Raji (cell line): ENCODE data around the gene ECE2.

Source experiments
- POLR2A ChIP-seq: IDR thresholded peaks from 2 replicates; pipeline ENCODE4 v1.6.1; 2011; ENCODE audit warnings: low read depth, low read length, control low read depth; ENCODE audit not compliant: insufficient read depth

Gene ECE2

DNA sequence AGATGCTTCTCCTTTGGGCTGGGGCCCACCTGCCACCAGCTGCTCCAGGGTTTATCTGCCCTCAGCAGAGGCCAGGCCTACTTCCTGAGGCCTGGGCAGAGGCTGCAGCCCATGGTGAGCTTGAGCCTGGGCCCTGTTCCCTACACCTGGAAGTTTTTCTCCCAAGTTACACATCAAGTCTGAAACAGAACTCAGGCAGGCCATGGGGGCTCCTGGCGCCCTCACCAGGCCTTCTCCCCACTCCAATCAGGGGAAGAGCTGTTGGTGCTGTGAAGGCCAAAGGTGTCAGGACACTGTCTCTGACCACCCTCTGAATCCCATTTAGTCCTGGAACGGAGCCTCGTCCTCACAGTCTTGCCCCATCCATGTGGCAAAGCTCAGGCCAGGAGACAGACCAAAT lies 39.2 kb upstream of the ECE2 start:
- no peak for TF ChIP-seq POLR2A

DNA sequence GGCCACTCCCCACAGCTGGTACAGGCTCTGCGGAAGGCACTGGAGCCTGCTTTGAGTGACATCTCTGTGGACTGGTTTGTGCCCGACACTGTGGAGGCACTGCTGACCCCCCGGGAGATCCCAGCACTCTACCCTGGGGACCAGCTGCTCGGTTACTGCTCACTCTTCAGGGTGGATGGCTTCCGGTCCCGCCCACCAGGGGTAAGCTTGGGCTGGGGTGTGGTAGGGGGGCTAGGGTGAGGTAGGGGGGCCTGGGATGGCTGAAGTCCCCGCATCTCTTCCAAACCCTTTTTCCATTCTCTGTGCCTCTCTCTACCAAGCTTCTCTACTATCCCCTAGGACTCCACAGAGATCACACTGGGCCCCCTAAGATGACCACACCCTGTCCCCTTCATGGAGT lies 38.6 kb upstream of the ECE2 start:
- no peak for TF ChIP-seq POLR2A

DNA sequence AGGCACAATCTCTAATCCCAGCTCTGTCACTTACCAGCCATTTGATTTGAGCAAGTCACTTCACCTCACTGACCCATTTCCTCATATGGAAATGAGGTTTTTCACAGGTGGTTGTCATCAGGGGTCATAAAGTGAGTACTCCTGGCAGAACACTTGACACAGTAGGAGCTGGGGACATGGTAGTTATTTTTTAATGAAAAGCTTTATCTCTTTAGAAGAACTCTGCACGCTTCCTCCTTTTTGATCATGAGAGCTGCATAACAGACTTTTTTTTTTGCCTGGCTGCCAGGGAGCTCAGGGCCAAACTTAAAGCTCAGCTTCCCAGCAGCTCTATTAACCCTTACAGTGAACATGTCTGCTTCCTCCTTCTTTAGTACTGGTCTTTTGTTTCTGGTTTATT lies 38.0 kb upstream of the ECE2 start:
- no peak for TF ChIP-seq POLR2A

DNA sequence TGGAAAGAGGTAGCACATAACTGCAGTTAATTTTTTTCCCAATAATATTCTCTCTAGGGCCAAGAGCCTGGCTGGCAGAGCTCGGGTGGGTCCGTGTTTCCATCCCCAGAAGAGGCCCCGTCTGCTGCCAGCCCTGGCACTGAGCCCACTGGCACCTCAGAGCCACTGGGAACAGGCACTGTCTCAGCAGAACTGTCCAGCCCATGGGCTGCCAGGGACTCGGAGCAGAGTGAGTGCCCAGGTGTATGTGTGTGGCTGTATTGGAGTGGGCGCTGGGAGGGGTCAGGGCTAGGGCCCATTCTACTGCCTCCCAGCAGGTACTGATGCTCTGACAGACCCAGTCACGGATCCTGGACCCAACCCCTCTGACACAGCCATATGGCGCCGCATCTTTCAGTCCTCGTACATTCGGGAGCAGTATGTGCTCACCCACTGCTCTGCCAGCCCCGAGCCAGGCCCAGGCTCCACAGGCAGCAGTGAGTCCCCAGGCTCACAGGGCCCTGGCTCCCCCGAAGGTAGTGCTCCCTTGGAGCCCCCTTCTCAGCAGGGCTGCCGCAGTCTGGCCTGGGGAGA lies 37.5 kb upstream of the ECE2 start:
- no peak for TF ChIP-seq POLR2A

DNA sequence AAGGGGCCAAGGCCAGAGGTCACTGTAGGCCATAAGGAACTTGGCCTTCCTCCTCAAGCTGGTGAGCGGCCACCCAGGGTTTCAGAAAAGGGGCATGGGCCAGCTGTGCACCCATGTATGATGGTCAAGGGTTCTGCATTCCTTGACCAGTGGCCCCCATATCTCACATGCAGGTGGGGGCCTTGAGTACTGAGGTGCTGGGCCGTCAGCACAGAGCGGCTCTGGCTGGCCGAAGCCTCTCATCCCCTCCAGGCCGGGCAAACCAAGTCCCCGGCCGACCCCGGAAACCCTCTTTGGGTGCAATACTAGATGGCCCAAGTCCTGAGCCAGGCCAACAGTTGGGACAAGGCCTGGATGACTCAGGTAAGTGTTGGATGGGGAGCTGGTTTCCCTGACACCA lies 36.6 kb upstream of the ECE2 start:
- TF ChIP-seq POLR2A, result no peak

DNA sequence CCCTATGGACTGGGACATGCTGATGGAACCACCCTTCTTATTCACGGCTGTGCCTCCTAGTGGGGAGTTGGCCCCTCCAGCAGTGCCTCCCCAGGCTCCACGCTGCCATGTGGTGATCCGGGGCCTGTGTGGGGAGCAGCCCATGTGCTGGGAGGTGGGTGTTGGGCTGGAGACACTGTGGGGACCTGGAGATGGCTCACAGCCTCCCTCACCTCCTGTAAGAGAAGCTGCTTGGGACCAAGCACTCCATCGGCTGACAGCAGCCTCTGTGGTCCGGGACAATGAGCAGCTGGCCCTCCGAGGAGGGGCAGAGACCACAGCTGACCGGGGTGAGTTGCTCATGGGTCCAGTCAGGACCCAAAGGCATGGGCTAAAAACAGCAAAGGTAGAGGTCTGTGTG lies 36.1 kb upstream of the ECE2 start:
- TF ChIP-seq POLR2A, result no peak

DNA sequence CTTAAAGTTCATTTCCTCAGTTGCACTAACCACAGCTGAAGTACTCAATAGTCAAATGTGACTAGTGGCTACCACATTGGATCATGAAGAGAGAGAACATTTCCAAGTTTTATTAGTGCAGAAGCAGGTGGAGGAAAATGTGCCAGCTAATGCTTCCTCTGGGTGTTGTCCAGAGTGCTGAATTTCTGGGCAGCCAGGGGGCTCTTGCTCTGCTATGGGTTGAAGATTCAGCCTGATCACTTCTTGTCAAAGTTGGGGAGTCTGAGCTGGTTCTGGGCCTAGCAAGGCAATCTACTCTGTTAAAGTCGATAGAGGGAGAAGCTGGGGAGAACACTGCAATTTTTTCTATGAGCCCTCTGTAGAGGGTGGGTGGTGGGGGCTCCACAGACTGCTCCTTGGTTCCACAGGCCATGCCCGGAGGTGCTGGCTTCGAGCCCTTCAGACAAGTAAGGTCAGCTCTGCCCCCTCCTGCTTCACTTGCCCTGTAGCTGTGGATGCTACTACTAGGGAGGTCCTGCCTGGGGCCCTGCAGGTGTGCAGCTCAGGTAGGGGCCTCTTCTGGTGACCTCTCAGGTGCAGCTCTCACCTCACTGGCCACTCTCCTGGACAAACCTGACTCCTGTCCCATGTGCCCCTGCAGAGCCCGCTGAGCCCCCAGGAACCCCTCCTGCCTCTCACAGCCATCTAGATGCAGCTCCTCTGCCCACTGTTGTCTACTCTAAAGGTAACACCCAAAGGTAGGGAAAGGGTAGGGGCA lies 35.3 kb upstream of the ECE2 start:
- TF ChIP-seq POLR2A, result no peak

DNA sequence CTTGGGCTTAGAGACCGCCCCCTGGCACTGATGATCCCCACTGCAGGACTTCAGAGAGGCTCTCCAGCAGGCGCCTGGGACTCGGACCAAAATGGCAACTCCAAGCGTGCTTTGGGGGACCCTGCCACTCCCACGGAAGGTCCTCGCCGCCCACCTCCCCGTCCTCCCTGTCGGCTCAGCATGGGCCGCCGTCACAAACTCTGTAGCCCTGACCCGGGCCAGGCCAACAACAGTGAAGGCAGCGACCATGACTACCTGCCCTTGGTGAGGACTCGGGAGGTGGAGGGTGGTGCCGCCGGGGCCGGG lies 34.7 kb upstream of the ECE2 start:
- no peak for TF ChIP-seq POLR2A

DNA sequence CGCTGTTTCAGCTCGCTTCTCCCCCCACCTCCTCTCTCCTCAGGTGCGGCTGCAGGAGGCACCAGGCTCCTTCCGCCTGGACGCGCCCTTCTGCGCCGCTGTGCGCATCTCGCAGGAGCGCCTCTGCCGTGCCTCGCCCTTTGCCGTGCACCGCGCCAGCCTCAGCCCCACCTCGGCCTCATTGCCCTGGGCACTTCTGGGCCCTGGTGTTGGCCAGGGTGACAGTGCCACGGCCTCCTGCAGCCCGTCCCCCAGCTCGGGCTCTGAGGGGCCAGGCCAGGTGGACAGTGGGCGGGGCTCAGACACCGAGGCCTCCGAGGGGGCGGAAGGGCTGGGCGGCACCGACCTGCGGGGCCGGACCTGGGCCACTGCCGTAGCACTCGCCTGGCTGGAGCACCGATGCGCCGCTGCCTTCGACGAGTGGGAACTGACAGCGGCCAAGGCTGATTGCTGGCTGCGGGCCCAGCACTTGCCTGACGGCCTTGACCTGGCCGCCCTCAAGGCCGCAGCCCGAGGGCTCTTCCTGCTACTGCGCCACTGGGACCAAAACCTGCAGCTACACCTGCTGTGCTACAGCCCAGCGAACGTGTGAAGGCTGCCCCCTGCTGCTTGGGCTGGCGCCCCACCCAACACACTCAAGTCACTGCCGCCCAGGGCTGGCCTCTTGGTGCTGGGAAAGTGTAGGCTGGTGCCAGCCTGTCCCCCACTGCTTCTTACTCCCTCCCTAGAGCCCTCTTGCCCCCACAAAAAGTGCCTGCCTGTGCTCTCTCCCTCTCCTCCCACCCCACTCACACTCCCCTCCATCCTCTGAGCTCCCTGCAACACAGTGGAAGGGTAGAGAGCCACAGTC lies 34.1 kb upstream of the ECE2 start:
- no peak for TF ChIP-seq POLR2A

DNA sequence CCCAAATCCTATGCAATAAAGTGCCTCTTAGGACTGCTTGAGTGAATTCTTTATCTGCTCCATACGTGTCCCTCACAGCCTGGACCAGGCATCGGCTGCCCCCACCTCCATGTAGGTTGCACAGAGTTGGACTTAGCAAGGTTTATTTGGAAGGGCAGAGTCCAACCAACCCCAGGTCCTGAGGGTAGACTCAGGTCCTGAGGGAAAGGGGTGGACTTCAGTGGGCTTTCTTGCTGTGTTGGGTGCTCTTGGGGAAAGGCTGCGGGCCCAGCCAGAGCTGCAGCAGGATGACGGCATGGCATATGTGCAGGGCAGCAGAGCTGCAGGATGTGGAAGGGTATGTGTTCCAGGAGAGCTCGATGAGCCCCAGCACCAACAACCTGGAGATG lies 33.5 kb upstream of the ECE2 start:
- no peak for TF ChIP-seq POLR2A

DNA sequence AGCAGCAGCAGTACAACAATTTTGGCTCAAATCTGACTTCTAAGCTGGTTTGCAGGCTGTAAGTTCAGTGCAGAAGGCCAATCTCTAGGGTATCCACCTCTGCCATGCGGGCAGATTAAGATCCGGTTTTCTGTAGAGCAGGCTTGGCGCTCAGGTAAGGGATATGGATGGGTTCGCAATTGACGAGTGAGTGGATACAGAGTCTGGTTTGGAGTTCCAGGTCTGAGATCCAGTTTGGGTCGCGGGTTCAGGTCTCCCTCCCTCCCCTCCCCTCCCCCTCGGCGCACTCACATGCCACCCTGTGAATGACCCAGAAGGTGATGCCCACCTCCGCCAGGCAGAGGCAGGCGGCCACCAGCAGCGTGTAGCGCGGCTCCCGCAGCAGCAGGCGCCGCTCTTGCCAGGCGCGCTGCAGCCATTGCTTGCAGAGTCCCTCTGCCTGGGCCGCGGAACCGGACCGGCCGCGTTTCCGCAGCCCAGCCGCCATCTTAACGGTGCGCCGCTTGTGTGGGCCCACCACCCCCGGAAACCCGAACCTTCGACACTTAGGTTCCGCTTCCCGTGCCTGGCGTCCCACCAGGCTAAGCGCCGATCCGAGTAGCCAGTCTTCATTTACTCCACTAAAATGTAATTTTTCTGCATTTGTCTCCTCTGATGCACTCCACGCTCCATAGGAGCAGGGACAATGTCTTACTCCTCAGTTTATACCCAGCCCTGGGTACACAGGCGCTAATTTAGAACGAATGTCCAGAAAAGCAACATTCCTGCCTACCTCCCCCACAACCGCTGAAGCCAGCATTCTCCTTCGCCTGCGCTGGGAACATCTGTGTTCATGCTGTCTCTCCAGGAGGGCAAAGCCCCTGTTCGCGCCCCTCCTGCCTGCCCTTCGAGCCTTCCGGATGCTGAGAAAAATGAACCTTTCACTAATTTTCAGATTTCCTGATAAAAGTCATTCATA lies 27.1 kb upstream of the ECE2 start, which contains the start of gene ALG3:
Gene ALG3, minus strand, starts transcription at position 509 of the 958 bp plus-strand sequence. Its CDS starts 22 bp downstream, at position 487.
- peak; percentile 96 for TF ChIP-seq POLR2A

DNA sequence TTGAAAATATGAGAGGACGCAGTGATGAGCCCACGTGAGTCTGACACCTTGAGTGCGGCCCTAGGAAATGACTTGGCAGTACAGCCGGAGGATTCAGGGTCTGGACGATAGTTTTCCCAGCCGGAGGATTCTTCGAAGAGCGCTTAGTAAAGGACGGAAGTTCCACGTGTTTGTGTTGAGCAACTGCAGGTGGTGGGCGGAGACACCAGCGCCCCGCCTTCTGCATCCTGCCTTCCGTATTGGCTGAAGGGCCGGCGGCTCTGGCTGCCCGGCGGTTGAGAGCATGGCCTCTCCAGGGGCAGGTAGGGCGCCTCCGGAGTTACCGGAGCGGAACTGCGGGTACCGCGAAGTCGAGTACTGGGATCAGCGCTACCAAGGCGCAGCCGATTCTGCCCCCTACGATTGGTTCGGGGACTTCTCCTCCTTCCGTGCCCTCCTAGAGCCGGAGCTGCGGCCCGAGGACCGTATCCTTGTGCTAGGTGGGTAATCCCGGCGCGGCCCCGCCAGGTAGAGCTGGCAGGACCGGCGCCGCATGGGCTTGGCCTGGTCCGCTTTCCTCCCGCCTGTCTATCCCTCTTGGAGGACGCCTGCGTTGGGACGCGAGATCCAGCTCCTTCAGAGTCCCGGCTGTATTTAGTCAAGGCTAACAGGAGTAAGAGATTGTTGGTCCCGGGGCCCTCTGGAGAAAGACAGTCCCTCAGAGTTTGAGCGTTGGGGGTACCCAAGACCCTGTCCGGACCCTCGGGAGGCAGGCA lies 26.2 kb upstream of the ECE2 start, which contains the start of gene EEF1AKMT4:
Gene EEF1AKMT4, plus strand, starts transcription at position 261 of the 755 bp plus-strand sequence. Its CDS starts 23 bp downstream, at position 284.
- TF ChIP-seq POLR2A, result peak; percentile 83

DNA sequence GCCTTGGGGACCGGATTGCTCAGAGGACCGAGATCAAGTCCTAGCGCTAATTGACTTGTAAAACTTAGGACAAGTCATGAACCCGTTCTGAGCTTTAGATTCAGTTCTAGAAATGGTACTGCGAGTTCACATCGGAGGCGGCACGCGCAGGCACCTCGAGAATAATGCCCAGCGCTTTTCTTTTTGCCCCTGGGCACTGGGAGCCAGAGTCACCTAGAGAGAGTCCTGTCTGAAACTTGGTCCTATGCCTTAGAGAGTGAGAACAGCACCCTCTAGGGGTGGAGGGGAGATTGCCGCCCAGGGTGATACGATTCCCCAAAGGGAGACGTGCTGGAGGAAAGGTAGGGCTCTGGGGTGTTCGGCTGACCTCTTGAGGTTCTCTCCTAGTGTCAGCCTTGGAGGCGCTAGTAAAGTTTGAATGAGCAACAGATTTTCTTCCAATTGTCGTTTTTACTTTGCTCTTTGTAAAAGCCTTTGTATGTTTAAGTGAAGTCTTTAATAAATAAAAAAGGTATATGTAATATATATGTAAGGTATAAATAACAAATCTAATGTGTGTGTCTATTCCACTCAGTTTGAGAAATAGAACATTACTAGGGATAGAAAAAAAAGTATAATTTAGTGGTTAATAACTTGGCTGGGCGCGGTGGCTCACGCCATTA lies 25.5 kb upstream of the ECE2 start:
- TF ChIP-seq POLR2A, result no peak

DNA sequence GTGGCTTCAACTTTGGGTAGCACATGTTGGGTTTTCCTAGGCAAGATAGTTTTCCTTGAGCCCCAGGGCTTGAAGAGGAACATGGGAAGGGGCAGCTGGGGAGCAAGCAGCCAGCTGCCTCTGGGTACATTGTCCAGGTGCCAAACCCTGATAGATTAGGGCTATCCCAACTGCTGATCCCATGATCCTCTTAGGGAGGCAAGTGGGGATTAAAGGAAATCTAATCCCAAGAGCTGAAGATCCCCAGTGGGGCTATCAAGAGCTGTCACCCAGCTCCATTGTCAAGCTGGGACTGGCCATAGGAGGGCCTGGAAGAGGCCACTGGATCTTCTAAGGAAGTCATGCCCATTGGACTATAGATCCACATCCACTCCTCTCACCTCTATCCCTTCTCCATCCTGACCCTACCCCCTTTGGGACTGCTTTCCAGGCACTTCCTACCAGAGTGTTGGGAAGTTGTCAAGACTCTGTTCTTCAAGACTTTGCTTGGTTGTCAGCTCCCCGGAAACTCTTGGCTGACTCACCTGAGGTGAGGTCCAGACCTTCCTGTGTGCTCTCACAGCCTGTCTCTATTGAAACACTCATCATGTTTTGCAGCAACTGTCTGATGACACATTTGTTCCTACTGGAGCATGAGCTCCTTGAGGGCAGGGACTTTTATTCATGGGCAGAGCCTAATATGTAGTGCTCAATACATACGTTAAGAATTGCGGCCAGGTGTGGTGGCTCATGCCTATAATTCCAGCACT lies 20.4 kb upstream of the ECE2 start:
- no peak for TF ChIP-seq POLR2A
